Globus pallidus (tissue), 1 donor: ENCODE measurements around the gene MTX1.
A peak's percentile ranks its signal among the peaks of the same experiment; 100 is the strongest.

Experiments used
- DNase-seq: peaks from one replicate; pipeline ENCODE4 v3.0.0-alpha.2; 2015; ENCODE audit warnings: low spot score

Gene MTX1

DNA sequence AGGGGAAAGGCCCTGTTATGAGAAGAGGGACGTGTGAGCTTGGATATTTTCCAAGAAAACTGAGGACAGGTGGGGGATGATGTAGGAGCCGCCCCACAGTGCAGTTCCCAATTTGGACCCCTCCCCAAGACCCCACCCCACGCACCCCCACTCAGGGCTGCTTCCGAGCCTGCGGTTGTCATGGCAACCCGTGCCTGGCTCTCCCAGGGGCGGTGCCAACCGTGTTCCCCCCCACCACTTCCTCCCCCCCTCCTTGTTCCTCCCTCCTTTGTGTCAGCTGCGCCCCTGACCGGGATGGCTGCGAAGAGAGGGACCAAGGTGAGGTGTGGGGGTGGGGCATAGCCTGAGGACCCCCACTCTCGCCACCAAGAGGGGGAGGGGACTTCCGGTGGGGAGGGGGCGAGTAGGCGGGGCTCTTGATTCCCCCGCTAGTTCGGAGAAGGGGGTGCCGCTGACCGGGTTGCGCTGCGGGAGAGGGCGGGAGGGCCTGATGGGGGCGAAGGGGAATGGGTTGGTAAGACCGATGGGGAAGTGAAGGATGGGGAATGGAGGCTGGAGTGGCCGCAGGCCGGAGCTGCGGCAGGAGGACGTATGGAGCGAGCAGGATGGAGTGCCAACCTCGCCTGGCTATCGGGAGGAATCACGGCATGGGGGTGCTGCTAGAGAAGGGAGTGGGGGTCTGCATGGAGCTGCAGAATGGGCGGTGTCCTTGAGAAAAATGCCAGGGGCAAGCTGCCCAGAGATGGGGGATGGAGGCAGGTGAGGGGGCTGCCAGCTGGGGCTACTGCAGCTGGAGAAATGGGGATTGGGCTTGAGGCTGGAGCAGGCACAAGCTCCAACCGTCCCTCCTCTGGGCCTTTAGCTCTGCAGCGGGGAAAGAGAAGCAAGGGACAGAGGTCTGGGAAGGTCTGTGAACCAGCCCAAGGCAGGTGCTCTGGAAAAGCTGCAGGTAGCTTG, 33.9 kb upstream of the MTX1 start:
- DNase-seq, result no peak

DNA sequence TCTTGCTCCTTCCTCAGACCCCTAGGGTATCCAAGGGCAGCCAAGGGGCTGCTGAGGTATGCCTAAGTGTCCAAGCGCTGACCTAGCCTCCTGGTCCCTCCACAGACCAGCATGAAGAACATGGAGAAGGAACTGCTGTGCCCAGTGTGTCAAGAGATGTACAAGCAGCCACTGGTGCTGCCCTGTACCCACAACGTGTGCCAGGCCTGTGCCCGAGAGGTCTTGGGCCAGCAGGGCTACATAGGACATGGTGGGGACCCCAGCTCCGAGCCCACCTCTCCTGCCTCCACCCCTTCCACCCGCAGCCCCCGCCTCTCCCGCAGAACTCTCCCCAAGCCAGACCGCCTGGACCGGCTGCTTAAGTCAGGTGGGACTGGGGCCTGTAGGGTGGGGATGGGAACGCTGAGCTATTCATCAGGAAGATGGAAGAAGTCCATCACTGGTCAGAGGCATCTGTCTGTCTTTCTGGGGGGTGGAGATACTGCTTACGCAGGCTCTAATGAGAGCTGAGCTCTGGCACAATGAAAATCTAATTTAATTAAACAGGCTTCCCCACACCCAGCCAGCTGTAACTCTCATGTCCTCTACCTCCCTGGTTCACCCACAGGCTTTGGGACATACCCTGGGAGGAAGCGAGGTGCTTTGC, 33.1 kb upstream of the MTX1 start:
- DNase-seq, result no peak

- no peak for DNase-seq
Measured at GRCh38 chr1:155175927-155176371, 32.5 kb upstream of the MTX1 start.

DNA sequence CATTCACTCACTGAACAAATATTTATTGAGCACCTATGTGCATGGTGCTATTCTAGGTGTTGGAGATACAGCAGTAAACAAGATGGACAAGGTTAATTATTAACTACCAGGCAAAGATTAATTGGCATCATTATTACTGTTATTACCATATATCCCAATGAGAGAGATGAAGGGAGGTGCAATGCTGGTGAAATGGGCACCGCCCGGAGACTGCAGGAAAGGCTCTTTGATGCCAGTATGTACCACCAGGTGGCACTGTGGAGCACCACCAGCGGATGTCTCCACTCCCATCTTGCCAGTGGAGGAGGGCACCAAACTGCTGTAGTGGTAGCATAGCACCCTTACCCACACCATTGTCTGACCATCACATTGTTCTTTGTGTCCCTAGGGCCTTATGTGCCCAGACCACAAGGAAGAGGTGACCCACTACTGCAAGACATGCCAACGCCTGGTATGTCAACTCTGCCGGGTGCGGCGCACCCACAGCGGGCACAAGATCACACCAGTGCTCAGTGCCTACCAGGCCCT, 31.9 kb upstream of the MTX1 start:
- DNase-seq, result peak; percentile 74

DNA sequence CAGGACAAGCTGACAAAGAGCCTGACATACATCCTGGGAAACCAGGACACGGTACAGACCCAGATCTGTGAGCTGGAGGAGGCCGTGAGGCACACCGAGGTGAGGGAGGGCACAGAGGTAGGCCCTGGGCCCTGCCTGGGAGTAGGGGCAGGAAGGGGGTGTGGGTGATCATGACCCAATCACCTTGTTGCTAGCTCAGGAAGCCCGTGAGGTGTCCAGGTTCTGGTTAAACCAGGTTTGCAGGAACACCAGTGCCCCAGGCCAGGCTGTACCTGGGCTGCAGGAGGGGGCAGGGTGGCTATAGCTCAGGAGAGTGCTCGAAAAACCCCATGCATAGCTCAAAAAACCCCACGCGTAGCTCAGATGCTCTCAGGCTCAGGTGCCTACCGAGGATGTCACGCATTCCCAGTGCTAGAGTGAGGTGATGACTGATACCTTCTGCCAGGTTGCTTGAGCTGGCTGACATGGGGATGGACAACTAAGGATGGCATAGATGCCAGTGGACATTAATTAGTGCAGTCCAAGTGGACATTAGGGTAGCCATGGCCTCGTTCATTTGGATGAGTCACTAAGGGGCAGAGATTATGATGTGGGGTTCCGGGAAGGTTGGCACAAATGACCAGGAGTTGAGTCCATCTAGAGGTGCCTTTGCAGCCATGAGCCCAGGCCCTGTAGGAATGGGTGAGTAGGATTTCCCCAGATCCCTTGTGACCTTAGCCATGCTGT, 31.1 kb upstream of the MTX1 start:
- DNase-seq, result no peak

GRCh38 chr1:155177918-155178281, 30.6 kb upstream of the MTX1 start:
- DNase-seq, result no peak

DNA sequence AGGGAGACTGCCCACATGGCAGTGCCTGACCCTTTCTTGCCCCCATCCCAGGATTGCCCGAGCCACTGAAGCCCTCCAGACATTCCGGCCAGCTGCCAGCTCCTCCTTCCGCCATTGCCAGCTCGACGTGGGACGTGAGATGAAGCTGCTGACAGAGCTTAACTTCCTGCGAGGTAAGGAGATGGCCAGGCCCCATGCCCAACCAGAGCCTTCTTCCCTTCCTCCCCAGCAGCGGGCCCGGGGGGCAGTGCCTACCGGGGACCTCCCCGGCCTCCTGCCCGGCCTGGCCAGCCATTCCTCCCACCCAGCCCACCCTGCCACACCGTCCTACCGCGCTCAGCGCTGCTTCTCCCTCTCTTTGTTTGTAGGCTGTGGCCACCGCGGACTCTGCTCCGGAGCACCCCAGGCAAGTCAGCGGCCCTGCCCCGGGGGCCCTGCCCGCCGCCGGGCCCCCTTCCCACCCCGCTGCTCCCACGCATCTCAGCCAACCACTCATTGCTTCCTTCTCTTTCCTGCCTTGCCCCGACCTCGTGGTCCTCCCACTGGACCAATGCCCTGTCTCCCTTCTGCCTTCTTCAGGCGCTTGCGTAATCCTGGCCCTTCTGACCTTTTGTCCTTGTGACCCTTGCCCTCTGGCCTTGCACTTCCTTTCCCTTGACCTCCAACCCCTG, 29.9 kb upstream of the MTX1 start:
- DNase-seq, result no peak

DNA sequence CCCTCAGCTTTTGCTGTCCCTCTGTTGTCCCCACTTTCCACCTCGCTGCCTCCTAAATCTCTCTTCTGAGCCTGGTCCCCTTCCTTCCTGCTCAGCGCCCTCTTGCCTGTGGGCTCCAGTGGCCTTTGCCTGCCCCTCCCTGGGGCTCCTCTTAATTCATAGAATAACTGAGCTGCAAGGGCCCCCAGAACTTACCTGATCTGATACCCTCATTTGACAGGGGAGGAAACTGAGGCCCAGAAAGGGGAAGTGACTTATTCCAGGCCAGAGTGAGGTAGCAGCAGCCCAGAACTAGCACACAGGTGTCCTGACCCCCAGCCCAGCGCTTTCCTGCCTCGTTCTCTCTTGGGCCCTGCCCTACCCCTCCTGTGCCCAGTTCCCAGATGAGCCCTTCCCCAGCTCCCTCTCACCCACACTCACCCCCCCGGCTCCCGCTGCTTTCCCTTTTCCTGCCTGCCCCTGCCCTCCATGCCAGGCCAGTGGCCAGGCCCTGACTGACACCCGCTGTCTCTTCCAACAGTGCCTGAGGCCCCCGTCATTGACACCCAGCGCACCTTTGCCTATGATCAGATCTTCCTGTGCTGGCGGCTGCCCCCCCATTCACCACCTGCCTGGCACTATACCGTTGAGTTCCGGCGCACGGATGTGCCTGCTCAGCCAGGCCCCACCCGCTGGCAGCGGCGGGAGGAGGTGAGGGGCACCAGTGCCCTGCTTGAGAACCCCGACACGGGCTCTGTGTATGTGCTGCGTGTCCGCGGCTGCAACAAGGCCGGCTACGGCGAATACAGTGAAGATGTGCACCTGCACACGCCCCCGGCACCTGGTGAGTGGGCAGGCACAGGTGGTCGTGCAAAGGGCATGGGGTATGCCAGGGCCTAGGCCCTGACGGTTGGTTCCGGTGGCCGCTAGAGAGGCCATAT, 29.1 kb upstream of the MTX1 start:
- DNase-seq, result no peak

- DNase-seq, result no peak
Measured at GRCh38 chr1:155181371-155182051, 27.0 kb upstream of the MTX1 start.

DNA sequence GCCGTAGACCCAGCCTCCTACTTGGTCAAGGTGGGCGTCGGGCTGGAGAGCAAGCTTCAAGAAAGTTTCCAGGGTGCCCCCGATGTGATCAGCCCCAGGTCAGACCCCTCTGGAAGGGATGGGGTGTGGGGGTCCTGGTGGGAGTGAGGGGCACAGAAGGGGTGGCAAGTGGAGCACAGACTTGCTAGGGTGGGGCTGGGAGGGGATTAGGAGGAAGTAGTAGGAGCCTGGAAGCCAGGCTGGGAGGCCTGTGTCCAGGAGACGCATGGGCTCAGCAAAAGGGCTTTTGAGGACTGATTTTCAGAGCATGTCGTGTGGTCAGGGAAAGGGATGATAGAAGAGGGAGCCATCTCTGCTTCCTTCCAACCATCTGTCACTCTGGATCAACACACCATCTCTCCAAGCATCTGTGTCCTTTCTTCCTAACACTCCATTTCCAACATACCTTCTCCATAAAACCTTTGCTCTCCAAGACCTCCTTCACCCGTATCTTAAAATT, 26.4 kb upstream of the MTX1 start:
- no peak for DNase-seq

GRCh38 chr1:155183775-155184221, 24.7 kb upstream of the MTX1 start:
- DNase-seq, result no peak

DNA sequence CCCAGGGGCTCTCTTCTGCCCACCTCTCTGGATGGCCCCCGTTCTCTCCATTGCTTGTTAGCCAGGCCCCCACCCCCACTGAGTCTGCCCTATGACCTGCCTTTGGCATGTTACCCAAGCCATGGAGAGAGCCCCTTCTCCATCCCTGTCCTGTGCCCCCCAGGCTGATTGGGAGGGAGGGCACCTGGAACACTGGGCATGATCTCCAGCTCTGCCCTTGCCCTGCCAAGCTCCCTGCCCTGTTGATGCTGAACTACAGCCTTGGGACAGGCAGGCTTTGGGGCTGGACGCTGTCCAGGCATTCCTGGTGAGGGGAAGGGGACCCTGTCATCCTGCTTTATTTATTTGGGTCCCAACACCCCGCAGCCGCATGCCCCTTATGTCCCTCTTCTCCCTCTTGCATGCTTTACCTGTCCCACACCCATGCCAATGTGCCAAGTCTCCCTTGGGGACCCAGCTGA, 24.1 kb upstream of the MTX1 start:
- DNase-seq, result no peak

DNA sequence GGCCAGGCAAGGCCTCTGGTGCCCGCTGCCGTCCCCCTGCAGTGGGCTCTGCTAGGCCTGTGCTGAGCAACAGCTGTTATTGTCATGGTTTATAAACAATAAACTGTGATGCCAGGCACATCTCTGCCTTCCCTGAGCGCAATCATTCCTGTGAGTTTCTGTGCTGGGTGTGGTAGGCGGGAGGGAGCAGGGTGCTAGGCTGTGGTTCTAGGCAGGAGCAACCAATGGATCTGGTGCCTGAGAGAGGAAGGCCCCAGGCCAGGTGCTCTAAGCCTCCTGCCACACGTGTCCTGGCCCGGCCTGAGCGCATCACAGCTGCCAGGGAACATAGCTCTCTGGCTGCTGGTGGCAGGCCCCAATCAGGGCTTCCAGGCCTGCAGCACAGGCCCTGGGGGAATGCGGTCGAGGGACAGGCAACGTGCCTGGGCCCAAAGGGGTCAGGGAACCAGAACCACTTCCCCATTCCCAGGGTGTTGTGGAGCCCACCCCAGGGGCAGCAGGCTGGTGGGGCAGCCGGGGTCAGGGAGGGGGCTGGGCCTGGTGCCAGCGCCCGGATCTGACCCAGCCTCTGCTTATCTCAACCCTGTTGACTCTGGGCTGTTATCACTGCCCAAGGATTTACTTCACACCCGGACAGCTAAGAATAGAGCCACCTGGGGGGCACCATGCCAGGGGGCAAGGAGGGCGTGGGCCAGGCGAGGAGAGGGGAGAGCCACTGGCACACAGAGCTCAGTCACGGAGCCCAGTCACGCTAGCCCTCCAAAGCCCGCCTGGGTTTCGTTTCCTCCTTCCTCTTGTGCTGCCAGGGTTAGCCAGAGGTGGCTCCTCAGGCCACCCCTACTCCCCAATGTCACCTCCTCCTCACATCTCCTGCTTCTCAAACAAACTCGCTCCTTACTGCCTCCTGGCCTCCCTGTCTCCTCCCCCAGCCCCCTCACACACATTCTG, 23.4 kb upstream of the MTX1 start:
- no peak for DNase-seq

- DNase-seq, result no peak
Measured at GRCh38 chr1:155185783-155186066, 22.8 kb upstream of the MTX1 start.

- DNase-seq, result no peak
Measured at GRCh38 chr1:155186067-155186793, 22.3 kb upstream of the MTX1 start.

- no peak for DNase-seq
Measured at GRCh38 chr1:155186794-155187455, 21.6 kb upstream of the MTX1 start.

GRCh38 chr1:155187456-155187891, 21.0 kb upstream of the MTX1 start:
- DNase-seq, result no peak

DNA sequence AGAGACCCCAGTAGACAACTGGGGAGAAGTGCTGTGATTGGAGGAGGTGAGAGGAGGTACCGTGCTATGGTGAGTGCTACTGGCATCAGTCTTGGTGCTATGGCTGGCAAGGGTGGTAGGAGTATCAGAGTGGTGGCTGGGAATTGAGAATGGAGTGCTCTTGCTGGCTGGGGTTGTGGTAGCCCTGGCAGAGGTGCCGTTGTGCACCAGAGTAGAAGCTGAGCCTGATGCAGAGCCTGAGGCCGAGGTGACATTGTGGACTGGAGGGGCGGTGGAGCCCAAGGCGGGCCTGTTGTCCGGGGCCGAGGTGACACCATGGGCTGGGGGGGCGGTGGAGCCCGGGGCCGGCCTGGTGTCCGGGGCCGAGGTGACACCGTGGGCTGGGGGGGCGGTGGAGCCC, 20.2 kb upstream of the MTX1 start:
- no peak for DNase-seq
